Peyer's patch (tissue), 4 donors: ENCODE measurements around the gene ELK3.

ENCODE experiments used
- POLR2A ChIP-seq, 2 donors: fragments of 450-650 bp; IDR thresholded peaks; one replicate each; pipeline ENCODE4 v1.5.1; 2017; ENCODE audit warnings: antibody characterized with exemption in 2 of 2, mild to moderate bottlenecking in 2 of 2, moderate library complexity in 2 of 2
- TF ChIP-seq, protein P1 (sequence below), 6 experiments: fragments of 450-650 bp in 4 of 6; fragments of 200-600 bp in 2 of 6; sonication (generic) in 1 of 6; IDR thresholded peaks; one replicate each; pipeline ENCODE4 v1.5.1; 2017 to 2019; ENCODE audit warnings: antibody characterized with exemption in 6 of 6, mild to moderate bottlenecking in 3 of 6, moderate library complexity in 1 of 6

DNA sequence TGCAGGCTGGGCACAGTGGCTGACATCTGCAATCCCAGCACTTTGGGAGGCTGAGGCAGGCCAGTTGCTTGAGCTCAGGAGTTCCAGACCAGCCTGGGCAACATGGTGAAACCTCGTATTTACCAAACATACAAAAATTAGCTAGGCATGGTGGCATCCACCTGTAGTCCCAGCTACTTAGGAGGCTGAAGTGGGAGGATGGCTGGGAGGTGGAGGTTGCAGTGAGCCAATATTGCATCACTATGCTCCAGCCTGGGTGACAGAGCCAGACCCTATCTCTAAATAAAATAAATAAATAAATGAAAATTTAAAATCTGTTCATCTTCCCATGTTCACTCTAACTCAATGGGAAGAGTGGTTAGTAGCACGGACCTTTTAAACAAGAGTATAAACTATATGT lies 71.2 kb downstream of the ELK3 start:
- TF ChIP-seq, protein P1, sequence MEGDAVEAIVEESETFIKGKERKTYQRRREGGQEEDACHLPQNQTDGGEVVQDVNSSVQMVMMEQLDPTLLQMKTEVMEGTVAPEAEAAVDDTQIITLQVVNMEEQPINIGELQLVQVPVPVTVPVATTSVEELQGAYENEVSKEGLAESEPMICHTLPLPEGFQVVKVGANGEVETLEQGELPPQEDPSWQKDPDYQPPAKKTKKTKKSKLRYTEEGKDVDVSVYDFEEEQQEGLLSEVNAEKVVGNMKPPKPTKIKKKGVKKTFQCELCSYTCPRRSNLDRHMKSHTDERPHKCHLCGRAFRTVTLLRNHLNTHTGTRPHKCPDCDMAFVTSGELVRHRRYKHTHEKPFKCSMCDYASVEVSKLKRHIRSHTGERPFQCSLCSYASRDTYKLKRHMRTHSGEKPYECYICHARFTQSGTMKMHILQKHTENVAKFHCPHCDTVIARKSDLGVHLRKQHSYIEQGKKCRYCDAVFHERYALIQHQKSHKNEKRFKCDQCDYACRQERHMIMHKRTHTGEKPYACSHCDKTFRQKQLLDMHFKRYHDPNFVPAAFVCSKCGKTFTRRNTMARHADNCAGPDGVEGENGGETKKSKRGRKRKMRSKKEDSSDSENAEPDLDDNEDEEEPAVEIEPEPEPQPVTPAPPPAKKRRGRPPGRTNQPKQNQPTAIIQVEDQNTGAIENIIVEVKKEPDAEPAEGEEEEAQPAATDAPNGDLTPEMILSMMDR (IDR thresholded peaks at IDR 0.05), result no peak
- TF ChIP-seq POLR2A (IDR thresholded peaks at IDR 0.05), result no peak
